Motor neuron (in vitro differentiated cells): Measurements from ENCODE around the gene HEBP1. TPM values are rescaled to one million over a fixed set of nuclear protein-coding genes. Genes with fewer than 3 reads are reported as not detected.
A peak's percentile ranks its signal among the peaks of the same experiment; 100 is the strongest.

ENCODE experiments used
- ATAC-seq, 8 experiments: fragments of 200-7000 bp; cut with Tn5 transposase; replicated peaks in 6 of 8; 2 replicates each; pipeline ENCODE4 v1.8.0; 2021; ENCODE audit warnings: mild to moderate bottlenecking in 8 of 8, moderate library complexity in 8 of 8
- H3K27ac ChIP-seq, 2 donors: fragments of 250-450 bp; sonication (Bioruptor Pico); 2 replicates each; pipeline ENCODE4 v1.9.0; 2021; ENCODE audit warnings: antibody characterized with exemption in 2 of 2, mild to moderate bottlenecking in 2 of 2, moderate library complexity in 1 of 2
- H3K4me1 ChIP-seq, 2 donors: fragments of 250-450 bp; sonication (Bioruptor Pico); replicated peaks in 1 of 2; 2 replicates each; pipeline ENCODE4 v1.6.1; 2021; ENCODE audit warnings: antibody characterized with exemption in 2 of 2, mild to moderate bottlenecking in 2 of 2, moderate library complexity in 1 of 2
- H3K4me3 ChIP-seq, 5 donors: fragments of 250-450 bp; sonication (Bioruptor Pico); 2 replicates each; pipeline ENCODE4 v1.9.0; 2021; ENCODE audit warnings: antibody characterized with exemption in 5 of 5, mild to moderate bottlenecking in 5 of 5, moderate library complexity in 4 of 5
- WGBS, 10 experiments: fragments of 450-650 bp; shearing (Covaris generic); methylation state at CpG; one replicate each; pipeline ENCODE4 v1.0.0; 2022; 5-methylcytosine and 5-hydroxymethylcytosine counted together
- in situ Hi-C, 9 experiments: fragments of 400-800 bp; cut with MboI; loops; one replicate each; pipeline ENCODE4 v1.15.0; 2021; ENCODE audit warnings: low sequenced_read_pairs in 9 of 9, low pct_unique_long_range_greater_than_20kb in 2 of 9; ENCODE audit not compliant: unreplicated experiment in 9 of 9
- total RNA-seq, 8 experiments: library from RNA; unstranded; fragments of 300-600 nt; gene quantifications; 2 replicates each; pipeline versions ENCODE4 v1.2.3 to v1.2.4, GENCODE V29; 2022

The HEBP1 gene
- total RNA-seq, 8 experiments from 2014 or later, result 6.8 to 25.3 (median 17.1) TPM

GRCh38 chr12:13008741-13009380 lies 8.8 kb upstream of the HEBP1 start:
- WGBS, 10 experiments, result 60 to 93% (median 82%) methylated on average over 1 to 5 of the region's 5 CpGs; no CpG with 5 or more reads in 2 of the 10 experiments
- no peak for ATAC-seq
- in situ Hi-C loops, result loop anchor here in 1 of 9 experiments (25.0 kb wide), 1 partner anchor 203 kb away; no protein-coding TSS in a partner anchor
- Histone ChIP-seq H3K27ac (no peak overlapping the region), H3K4me1 (no peaks in the 10 kb centered on the region), H3K4me3 (no peak overlapping the region)

GRCh38 chr12:13007496-13008233 lies 7.6 kb upstream of the HEBP1 start:
- no peak for ATAC-seq
- 60 to 100% (median 90%) methylated on average over 1 to 6 of the region's 7 CpGs; no CpG with 5 or more reads in 1 of the 10 experiments for WGBS, 10 experiments
- H3K4me1 ChIP-seq, result no peaks in the 10 kb centered on the region
- no peak overlapping the region for H3K4me3 ChIP-seq
- in situ Hi-C loops, result loop anchor here in 1 of 9 experiments (25.0 kb wide), 1 partner anchor 205 kb away; no protein-coding TSS in a partner anchor
- no peak overlapping the region for H3K27ac ChIP-seq

GRCh38 chr12:13005649-13006048 lies 5.6 kb upstream of the HEBP1 start:
- ATAC-seq, result no peak
- WGBS, 10 experiments, result 20 to 100% (median 70%) methylated on average over 1 to 2 of the region's 2 CpGs; no CpG with 5 or more reads in 3 of the 10 experiments
- Histone ChIP-seq H3K27ac (no peak overlapping the region), H3K4me1 (peaks cover 0 to 5% of the 10 kb centered on the region in 2 donors), H3K4me3 (no peak overlapping the region)
- in situ Hi-C loops, result loop anchor here in 1 of 9 experiments (25.0 kb wide), 1 partner anchor 207 kb away; no protein-coding TSS in a partner anchor

DNA sequence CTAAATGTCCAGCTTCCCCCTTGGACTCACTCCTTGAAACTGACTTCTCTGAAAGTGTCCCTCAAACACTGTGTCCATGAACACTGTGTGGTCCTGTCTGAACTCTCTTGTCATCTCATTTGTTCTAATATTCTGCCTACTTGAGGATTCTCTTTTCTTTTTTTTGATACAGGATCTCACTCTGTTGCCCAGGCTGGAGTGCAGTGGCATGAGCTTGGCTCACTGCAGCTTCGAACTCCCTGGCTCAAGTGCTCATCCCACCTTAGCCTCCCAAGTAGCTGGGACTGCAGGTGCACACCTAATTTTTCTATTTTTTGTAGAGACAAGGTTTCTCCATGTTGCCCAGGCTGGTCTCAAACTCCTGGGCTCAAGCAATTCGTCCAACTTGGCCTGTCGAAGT lies 4.9 kb upstream of the HEBP1 start:
- no peak for ATAC-seq
- Histone ChIP-seq H3K27ac (no peak overlapping the region), H3K4me1 (peaks cover 0 to 5% of the 10 kb centered on the region in 2 donors), H3K4me3 (no peak overlapping the region)
- WGBS, 10 experiments, result 0 to 100% (median 57%) methylated on average over 1 to 3 of the region's 3 CpGs; no CpG with 5 or more reads in 6 of the 10 experiments
- in situ Hi-C loops, result loop anchor here in 1 of 9 experiments (25.0 kb wide), 1 partner anchor 207 kb away; no protein-coding TSS in a partner anchor

DNA sequence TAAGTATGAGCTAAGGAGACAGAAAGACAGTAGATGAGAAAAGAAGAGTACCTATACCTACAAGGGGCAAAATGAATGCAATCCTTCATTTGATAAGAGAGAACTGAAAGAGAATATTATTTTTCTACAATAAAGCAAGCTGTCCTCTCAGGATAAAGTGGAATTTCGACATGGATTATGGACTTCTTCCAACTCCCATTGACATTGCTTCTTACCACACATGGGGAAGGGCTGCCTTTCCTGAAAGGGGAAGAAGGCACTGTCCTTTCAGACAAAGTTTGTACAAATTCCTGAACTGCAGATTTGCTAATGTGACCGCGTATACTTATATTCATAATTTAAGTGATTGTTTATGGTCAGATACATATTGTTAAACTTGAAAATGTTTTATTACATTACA lies 4.3 kb upstream of the HEBP1 start:
- Histone ChIP-seq H3K4me1 (peaks cover 0 to 5% of the 10 kb centered on the region in 2 donors), H3K4me3 (no peak overlapping the region), H3K27ac (no peak overlapping the region)
- in situ Hi-C loops, result loop anchor here in 1 of 9 experiments (25.0 kb wide), 1 partner anchor 208 kb away; no protein-coding TSS in a partner anchor
- ATAC-seq, result no peak
- WGBS, 10 experiments, result 0 to 100% (median 87%) methylated on average over 1 to 3 of the region's 3 CpGs; no CpG with 5 or more reads in 1 of the 10 experiments

DNA sequence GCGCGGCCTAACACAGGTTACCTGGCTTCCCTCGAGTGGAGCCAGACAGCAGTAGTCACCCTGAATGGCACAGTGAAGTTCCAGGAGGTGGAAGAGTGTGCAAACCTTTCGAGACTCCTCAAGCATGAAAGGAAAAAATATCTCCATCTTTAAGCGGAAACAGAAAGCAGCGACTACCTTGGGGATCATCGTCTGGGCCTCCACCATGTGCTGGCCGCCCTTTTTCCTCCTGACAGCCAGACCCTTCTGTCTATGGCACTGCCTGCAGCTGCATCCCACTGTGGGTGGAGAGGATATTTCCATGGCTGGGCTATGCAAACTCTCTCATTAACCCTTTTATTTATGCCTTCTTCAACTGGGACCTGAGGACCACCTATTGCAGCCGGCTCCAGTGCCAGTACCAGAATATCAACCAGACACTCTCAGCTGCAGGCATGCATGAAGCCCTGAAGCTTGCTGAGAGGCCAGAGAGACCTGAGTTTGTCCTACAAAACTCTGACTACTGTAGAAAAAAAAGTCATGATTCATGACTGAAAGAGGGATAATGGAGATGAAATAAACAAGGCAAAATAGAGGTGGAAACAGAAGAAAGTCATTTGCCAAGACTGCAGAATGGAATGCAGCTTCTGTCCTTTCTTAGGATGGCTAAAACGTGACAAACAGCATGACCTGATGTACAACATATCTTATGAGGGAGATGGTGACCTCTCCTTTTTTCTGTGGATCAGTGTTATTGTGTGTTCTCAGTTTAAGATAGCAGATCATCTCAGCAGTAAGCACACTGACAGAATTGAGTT lies 2.4 kb upstream of the HEBP1 start:
- 13 to 96% (median 83%) methylated on average over 1 to 9 of the region's 10 CpGs; no CpG with 5 or more reads in 1 of the 10 experiments for WGBS, 10 experiments
- in situ Hi-C loops, result loop anchor here in 1 of 9 experiments (25.0 kb wide), 1 partner anchor 210 kb away; no protein-coding TSS in a partner anchor
- ATAC-seq, result no peak
- Histone ChIP-seq H3K4me1 (peaks cover 0 to 5% of the 10 kb centered on the region in 2 donors), H3K27ac (no peak overlapping the region), H3K4me3 (no peak overlapping the region)

DNA sequence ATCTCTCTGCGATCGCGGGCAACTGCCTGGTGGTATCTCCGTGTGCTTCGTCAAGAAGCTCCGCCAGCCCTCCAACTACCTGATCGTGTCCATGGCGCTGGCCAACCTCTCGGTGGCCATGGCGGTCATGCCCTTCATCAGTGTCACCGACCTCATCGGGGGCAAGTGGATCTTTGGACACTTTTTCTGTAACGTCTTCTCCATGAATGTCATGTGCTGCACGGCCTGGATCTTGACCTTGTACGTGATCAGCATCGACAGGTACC lies 1.6 kb upstream of the HEBP1 start:
- in situ Hi-C loops, result loop anchor here in 1 of 9 experiments (25.0 kb wide), 1 partner anchor 211 kb away; no protein-coding TSS in a partner anchor
- H3K27ac ChIP-seq, result no peak overlapping the region
- ATAC-seq, result no peak
- 70 to 93% methylated on average over 3 to 4 of the region's 16 CpGs; no CpG with 5 or more reads in 8 of the 10 experiments for WGBS, 10 experiments
- H3K4me3 ChIP-seq, result peak overlapping the region; percentile 46 to 68 (median 58)
- H3K4me1 ChIP-seq, result peaks cover 0 to 5% of the 10 kb centered on the region in 2 donors

- H3K27ac ChIP-seq, result peak overlapping the region; percentile 38 to 75
- ATAC-seq, result peak; percentile 17 to 44 (median 32)
- H3K4me1 ChIP-seq, result peaks cover 0 to 5% of the 10 kb centered on the region in 2 donors
- in situ Hi-C loops, result loop anchor here in 1 of 9 experiments (25.0 kb wide), 1 partner anchor 211 kb away; no protein-coding TSS in a partner anchor
- 0 to 24% (median 0%) methylated on average over 2 to 14 of the region's 82 CpGs; no CpG with 5 or more reads in 3 of the 10 experiments for WGBS, 10 experiments
- H3K4me3 ChIP-seq, result peak overlapping the region; percentile 46 to 68 (median 58)
These were observed 1.1 kb upstream of the HEBP1 start for GRCh38 chr12:13000925-13001774.

- WGBS, 10 experiments, result 0 to 2% (median 0%) methylated on average over 1 to 10 of the region's 16 CpGs; no CpG with 5 or more reads in 7 of the 10 experiments
- Histone ChIP-seq H3K27ac (peak overlapping the region in 1 of 2 donors; percentile 12), H3K4me1 (peaks cover 0 to 5% of the 10 kb centered on the region in 2 donors), H3K4me3 (peak overlapping the region; percentile 46 to 68 (median 58))
- in situ Hi-C loops, result loop anchor here in 1 of 9 experiments (25.0 kb wide), 1 partner anchor 212 kb away; no protein-coding TSS in a partner anchor
- ATAC-seq, result peak; percentile 39 to 60 (median 56)
These were observed 505 bp upstream of the HEBP1 start for GRCh38 chr12:13000616-13000924.

GRCh38 chr12:12999271-12999958 lies 650 bp downstream of the HEBP1 start:
- 2 to 21% (median 13%) methylated on average over 2 to 21 of the region's 22 CpGs; no CpG with 5 or more reads in 2 of the 10 experiments for WGBS, 10 experiments
- no peak overlapping the region for H3K27ac ChIP-seq
- peak overlapping the region; percentile 46 to 68 (median 58) for H3K4me3 ChIP-seq
- in situ Hi-C loops, result no loop called here
- peak in 4 of 8 experiments; percentile 5 to 36 (median 14) for ATAC-seq
- peaks cover 0 to 5% of the 10 kb centered on the region in 2 donors for H3K4me1 ChIP-seq

DNA sequence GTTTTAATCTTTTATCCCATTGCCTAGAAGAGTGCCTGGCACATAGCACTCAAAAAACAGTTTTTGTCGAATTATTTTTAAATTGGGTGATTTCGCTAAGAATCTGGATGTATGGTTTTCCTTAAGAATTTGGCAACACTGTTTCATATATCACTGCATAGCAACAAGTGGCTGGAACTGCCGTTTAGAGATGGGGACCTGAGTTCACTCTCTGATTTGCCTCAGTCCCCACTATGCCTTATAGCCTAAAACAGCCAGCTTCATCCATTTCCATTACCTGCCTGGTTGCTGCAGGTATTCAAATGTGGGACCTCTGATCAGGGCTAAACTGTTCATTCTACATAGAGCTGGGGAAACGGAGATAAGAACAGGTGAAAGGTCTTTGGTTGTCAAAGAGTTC lies 1.8 kb downstream of the HEBP1 start:
- WGBS, 10 experiments, result 50 to 100% (median 93%) methylated on average over 1 to 4 of the region's 4 CpGs; no CpG with 5 or more reads in 1 of the 10 experiments
- no peak for ATAC-seq
- H3K27ac ChIP-seq, result no peak overlapping the region
- no peak overlapping the region for H3K4me3 ChIP-seq
- in situ Hi-C loops, result no loop called here
- H3K4me1 ChIP-seq, result peaks cover 0 to 5% of the 10 kb centered on the region in 2 donors
